Left ventricle myocardium inferior (tissue), 1 donor: Measurements from ENCODE around the gene BOK. TPM values are rescaled to one million over a fixed set of nuclear protein-coding genes. Genes with fewer than 3 reads are reported as not detected.

ENCODE experiments used
- DNase-seq: peaks from one replicate; pipeline ENCODE4 v3.0.0-alpha.2; 2020
- H3K27ac ChIP-seq: fragments of 200-600 bp; replicated peaks from 2 replicates; pipeline ENCODE4 v1.8.0; 2021
- H3K27me3 ChIP-seq: fragments of 200-600 bp; 2 replicates; pipeline ENCODE4 v1.8.0; 2021; ENCODE audit warnings: low read depth
- H3K36me3 ChIP-seq: fragments of 200-600 bp; 2 replicates; pipeline ENCODE4 v1.8.0; 2021
- H3K4me1 ChIP-seq: fragments of 200-600 bp; 2 replicates; pipeline ENCODE4 v1.8.0; 2021
- H3K4me3 ChIP-seq: fragments of 200-600 bp; 2 replicates; pipeline ENCODE4 v1.8.0; 2021; ENCODE audit warnings: mild to moderate bottlenecking, moderate library complexity
- H3K9me3 ChIP-seq: fragments of 200-600 bp; replicated peaks from 2 replicates; pipeline ENCODE4 v1.8.0; 2021
- intact Hi-C: fragments of 100-400 bp; cut with micrococcal nuclease; formaldehyde crosslinking; loops from one replicate; pipeline ENCODE4 v1.11.0; 2022
- total RNA-seq: library from RNA; stranded (reverse); fragmentation: NEBNext Ultra II Directional; extraction: Animal tissue kit (Norgen Biotek cat#: 25700); gene quantifications from one replicate; pipeline ENCODE4 v1.2.1, GENCODE V29; 2021
- TF ChIP-seq, protein P1 (sequence below): fragments of 200-600 bp; IDR thresholded peaks from 2 replicates; pipeline ENCODE4 v1.8.0; 2021; ENCODE audit warnings: antibody characterized with exemption, mild to moderate bottlenecking, borderline replicate concordance
- donor health status: DM: no; HTN: yes; CAD: no; lungs with severe emphysema.

BOK gene
- total RNA-seq, 1 donor from 2014 or later = 2.4 TPM

DNA sequence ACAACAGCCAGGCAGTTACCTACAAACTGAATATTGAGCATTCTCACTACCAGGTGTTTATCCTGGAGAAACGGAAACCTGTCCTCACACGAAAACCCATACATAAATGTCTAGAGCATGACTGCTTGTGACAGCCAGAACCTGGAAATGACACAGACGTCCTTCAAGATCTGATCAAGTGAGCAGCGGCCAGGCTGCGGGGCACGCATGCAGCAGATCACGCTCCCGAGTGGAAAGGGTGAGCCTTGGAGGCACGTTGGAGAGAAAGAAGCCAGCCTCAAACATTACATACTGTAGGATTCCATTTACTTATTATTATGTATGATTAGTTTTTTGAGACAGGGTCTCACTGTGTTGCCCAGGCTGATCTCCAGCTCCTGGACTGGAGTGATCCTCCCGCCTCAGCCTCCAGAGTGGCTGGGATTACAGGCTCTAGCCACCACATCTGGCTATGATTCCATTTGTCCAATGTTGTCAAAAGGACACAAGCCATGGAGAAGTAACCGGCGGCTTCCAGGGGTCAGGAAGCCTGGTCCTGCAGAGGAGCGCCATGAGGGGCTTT lies 27.3 kb upstream of the BOK start:
- TF ChIP-seq, protein P1, sequence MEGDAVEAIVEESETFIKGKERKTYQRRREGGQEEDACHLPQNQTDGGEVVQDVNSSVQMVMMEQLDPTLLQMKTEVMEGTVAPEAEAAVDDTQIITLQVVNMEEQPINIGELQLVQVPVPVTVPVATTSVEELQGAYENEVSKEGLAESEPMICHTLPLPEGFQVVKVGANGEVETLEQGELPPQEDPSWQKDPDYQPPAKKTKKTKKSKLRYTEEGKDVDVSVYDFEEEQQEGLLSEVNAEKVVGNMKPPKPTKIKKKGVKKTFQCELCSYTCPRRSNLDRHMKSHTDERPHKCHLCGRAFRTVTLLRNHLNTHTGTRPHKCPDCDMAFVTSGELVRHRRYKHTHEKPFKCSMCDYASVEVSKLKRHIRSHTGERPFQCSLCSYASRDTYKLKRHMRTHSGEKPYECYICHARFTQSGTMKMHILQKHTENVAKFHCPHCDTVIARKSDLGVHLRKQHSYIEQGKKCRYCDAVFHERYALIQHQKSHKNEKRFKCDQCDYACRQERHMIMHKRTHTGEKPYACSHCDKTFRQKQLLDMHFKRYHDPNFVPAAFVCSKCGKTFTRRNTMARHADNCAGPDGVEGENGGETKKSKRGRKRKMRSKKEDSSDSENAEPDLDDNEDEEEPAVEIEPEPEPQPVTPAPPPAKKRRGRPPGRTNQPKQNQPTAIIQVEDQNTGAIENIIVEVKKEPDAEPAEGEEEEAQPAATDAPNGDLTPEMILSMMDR = no peak
- H3K27me3 ChIP-seq = no peaks in the 10 kb centered on the region
- H3K4me3 ChIP-seq = no peak overlapping the region
- H3K9me3 ChIP-seq = no peaks in the 10 kb centered on the region
- no peaks in the 10 kb centered on the region for H3K36me3 ChIP-seq
- H3K4me1 ChIP-seq = no peaks in the 10 kb centered on the region
- intact Hi-C loops = no loop called here
- no peak overlapping the region for H3K27ac ChIP-seq
- no peak for DNase-seq

DNA sequence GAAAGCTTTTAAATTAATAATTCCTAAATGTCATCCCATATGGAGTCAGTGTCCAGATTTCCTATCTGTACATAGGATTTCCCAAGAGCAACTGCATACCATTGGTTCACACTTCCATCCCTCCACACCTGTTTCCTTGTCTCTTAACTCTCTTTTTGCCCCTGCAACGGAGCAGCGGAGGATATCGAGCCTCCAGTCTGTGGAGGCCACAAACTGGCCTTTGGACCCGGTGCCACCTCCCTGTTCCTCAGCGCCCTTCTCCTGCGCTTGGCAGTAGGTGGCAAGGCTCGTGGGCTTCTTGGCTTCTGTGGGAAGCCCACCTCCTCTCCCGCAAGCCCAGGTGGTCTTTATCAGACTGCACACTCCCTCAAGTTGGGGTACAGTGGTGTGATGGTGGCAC lies 26.4 kb upstream of the BOK start:
- Histone ChIP-seq H3K4me3 (no peak overlapping the region), H3K36me3 (no peaks in the 10 kb centered on the region)

DNA sequence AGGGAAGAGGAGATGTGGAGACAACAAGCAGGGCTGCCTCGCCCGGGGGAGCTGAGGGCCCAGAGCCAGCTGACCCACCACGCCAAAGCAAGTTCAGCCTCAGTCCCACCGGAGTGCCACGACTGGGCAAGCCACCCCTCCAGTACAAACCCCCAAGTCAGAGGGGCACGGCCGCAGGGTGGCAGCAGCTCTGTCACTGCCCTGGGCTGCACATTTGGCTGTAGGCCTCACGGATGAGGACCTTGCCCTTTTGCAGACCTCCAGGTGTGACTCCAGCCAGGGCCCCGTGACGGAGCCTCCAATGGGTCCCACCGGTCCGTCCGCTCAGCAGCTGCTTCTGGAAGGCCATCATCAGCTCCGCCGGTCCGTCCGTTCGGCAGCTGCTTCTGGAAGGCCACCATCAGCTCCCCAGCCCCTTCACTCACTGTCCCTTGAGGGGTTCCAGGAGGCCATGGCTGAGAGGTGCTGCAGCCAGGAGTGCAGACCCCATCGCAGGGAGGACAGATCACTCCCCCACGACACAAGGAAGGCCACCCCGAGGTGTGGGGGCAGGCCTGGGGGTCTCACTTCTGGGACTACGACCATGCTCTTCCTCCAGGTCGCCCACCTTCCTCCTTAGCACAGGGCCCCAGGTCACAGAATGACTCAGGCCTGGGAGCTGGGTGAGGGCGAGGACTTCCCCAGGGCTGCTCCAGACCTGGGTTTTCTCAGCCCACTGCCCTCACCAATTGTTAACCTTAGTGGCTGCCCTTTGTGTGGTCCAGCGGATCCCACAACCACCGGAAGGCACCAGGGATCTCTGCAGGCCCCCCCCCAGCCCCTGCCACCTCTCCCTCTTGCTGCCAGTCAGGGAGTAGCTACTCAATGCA lies 25.6 kb upstream of the BOK start:
- no peaks in the 10 kb centered on the region for H3K27me3 ChIP-seq
- no peaks in the 10 kb centered on the region for H3K4me1 ChIP-seq
- no peak overlapping the region for H3K4me3 ChIP-seq
- TF ChIP-seq, protein P1 = no peak
- H3K36me3 ChIP-seq = no peaks in the 10 kb centered on the region
- H3K27ac ChIP-seq = no peak overlapping the region
- intact Hi-C loops = no loop called here
- H3K9me3 ChIP-seq = no peaks in the 10 kb centered on the region
- DNase-seq = no peak

More for the DNA sequence above, 26.4 kb upstream of the BOK start:
- DNase-seq = no peak
- TF ChIP-seq, protein P1 = no peak
- Histone ChIP-seq H3K27me3 (no peaks in the 10 kb centered on the region), H3K27ac (no peak overlapping the region), H3K4me1 (no peaks in the 10 kb centered on the region), H3K9me3 (no peaks in the 10 kb centered on the region)
- intact Hi-C loops = no loop called here

DNA sequence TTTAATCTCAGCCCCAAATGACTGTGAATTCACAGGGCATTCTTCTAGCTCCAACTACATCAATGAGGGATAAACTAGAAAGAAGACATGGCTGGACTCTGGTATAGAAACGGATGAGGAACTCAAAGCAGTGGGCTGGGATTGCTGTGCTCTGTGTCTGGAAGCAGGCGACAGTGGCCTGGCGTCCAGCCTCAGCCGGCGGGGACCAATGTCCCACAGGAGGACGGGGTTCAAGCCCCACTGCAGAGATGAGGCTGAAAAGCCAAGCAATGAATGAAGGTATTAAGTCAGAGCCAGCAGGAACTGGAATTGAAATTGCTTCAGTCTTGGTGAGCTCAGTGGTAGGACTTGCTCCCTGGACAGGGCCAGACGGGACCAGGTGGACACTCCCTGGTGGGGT lies 24.3 kb upstream of the BOK start:
- H3K27me3 ChIP-seq = no peaks in the 10 kb centered on the region
- no peak overlapping the region for H3K27ac ChIP-seq
- no peaks in the 10 kb centered on the region for H3K9me3 ChIP-seq
- no peak for DNase-seq
- TF ChIP-seq, protein P1 = no peak
- H3K4me3 ChIP-seq = no peak overlapping the region
- intact Hi-C loops = no loop called here
- no peaks in the 10 kb centered on the region for H3K4me1 ChIP-seq
- no peaks in the 10 kb centered on the region for H3K36me3 ChIP-seq

DNA sequence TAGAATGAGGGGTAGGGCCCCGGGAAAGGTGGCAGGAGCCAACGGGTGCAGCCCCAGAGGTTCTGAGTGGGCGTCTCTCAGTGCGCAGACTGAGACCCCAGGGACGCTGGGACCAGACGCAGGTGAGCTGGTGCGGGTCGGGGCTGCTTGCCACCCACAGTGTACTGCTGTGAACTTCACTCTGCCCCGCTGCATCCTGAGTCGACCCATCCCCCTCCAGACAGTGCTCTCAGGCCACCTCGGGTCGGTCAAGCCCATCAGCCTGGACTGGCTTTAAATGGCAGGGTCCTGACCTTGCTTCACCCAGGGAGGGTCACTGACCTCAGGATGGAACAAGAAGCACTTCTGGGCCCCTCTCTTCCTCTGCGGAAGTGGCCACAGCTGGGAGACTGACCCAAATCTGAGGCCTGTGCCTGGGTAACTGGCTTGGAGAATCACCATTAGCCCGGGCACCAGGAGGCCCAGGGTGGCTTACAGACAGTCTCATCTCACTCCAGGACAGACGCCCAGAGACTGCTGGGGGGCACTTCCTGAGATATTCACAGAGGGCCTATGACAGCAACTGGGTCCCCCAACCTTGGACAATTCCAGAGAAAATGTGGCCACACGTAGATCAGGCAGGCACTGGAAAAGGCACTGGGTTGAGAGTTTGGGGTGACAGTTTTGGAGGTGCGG lies 23.7 kb upstream of the BOK start:
- Histone ChIP-seq H3K36me3 (no peaks in the 10 kb centered on the region), H3K4me1 (no peaks in the 10 kb centered on the region), H3K27me3 (no peaks in the 10 kb centered on the region), H3K9me3 (no peaks in the 10 kb centered on the region), H3K27ac (no peak overlapping the region), H3K4me3 (no peak overlapping the region)
- TF ChIP-seq, protein P1 = no peak
- no peak for DNase-seq
- intact Hi-C loops = no loop called here
